Psoas muscle (tissue), 8 donors: Measurements from ENCODE around the gene TRAPPC6A. TPM values are rescaled to one million over a fixed set of nuclear protein-coding genes. Genes with fewer than 3 reads are reported as not detected.

Experiments
- ATAC-seq, 4 donors: fragments of 200-7000 bp; cut with Tn5 transposase; one replicate each; pipeline ENCODE4 v1.9.1; 2020; ENCODE audit warnings: moderate library complexity in 3 of 4, mild to moderate bottlenecking in 2 of 4
- DNase-seq, 2 donors: peaks; one replicate each; pipeline ENCODE4 v3.0.0-alpha.2; 2020
- H3K27ac ChIP-seq: fragments of 200-600 bp; one replicate; pipeline ENCODE4 v1.8.0; 2022
- H3K27me3 ChIP-seq, 3 donors: fragments of 200-600 bp in 1 of 3; one replicate each; pipeline versions ENCODE4 v1.6.1 to v1.8.0; 2013 to 2022; ENCODE audit warnings: low read length in 2 of 3, mild to moderate bottlenecking in 2 of 3, moderate library complexity in 1 of 3; ENCODE audit not compliant: insufficient read depth in 3 of 3
- H3K36me3 ChIP-seq, 2 donors: fragments of 200-600 bp in 1 of 2; one replicate each; pipeline versions ENCODE4 v1.6.1 to v1.8.0; 2013 to 2022; ENCODE audit warnings: low read depth in 1 of 2, mild to moderate bottlenecking in 1 of 2, moderate library complexity in 1 of 2; ENCODE audit not compliant: insufficient read depth in 1 of 2
- H3K4me1 ChIP-seq: fragments of 200-600 bp; one replicate; pipeline ENCODE4 v1.8.0; 2022
- H3K4me3 ChIP-seq: fragments of 200-600 bp; one replicate; pipeline ENCODE4 v1.8.0; 2022; ENCODE audit warnings: mild to moderate bottlenecking
- H3K9me3 ChIP-seq: fragments of 200-600 bp; one replicate; pipeline ENCODE4 v1.8.0; 2022
- CTCF ChIP-seq: fragments of 200-600 bp; IDR thresholded peaks from one replicate; pipeline ENCODE4 v1.8.0; 2022; ENCODE audit warnings: antibody characterized with exemption
- WGBS, 3 donors: extraction: QIAGEN DNeasy Blood & Tissue Kit; methylation state at CpG; one replicate each; pipeline versions ENCODE4 v1.1.6 to v1.1.7; 2013; 5-methylcytosine and 5-hydroxymethylcytosine counted together
- intact Hi-C, 2 donors: fragments of 100-400 bp; cut with DNase I; formaldehyde crosslinking; loops; one replicate each; pipeline versions ENCODE4 v1.11.0 to v1.14.2; 2022
- polyA plus RNA-seq, 3 donors: library from polyadenylated mRNA; stranded (reverse); fragments of 200-250 nt; gene quantifications; one replicate each; pipeline ENCODE4 v1.2.3, GENCODE V29; 2013
- total RNA-seq, 4 donors: library from RNA; stranded (reverse); fragmentation: NEBNext Ultra II Directional in 2 of 4; extraction: Animal tissue kit (Norgen Biotek cat#: 25700) in 2 of 4; gene quantifications; one replicate each; pipeline versions ENCODE4 v1.2.1 to v1.2.4, GENCODE V29; 2021 to 2023
- donor health status: healthy with polysubstance abuse.
- donor health status: DM: no; HTN: no; CAD: no; lungs with moderate emphysema.
- donor health status: Bipolar disorder and iron deficiency.
- donor health status: healthy.
- donor health status: DM: yes; HTN: yes; CAD: no.
- donor health status: DM: no; HTN: no; CAD: no.
- donor health status: DM: no; HTN: no; CAD: no.
- donor health status: DM: yes; HTN: yes; CAD: no.

The TRAPPC6A gene
- total and polyA plus RNA-seq, 7 donors, result 10.8 to 42.2 (median 14.5) TPM

GRCh38 chr19:45139286-45140143, 38.5 kb downstream of the TRAPPC6A start:
- no peaks in the 10 kb centered on the region for H3K9me3 ChIP-seq
- TF ChIP-seq CTCF, result no peak
- H3K4me3 ChIP-seq, result no peak overlapping the region
- H3K36me3 ChIP-seq, result peaks cover 3 to 41% of the 10 kb centered on the region in 2 donors
- 95 to 97% (median 95%) methylated on average over 24 of the region's 24 CpGs for WGBS, 3 donors
- no peaks in the 10 kb centered on the region for H3K27me3 ChIP-seq
- intact Hi-C loops, result no loop called here
- no peak for ATAC-seq
- DNase-seq, result no peak
- H3K4me1 ChIP-seq, result peaks cover 4% of the 10 kb centered on the region
- H3K27ac ChIP-seq, result no peak overlapping the region

- H3K36me3 ChIP-seq, result peaks cover 3 to 31% of the 10 kb centered on the region in 2 donors
- no peak overlapping the region for H3K4me3 ChIP-seq
- H3K27ac ChIP-seq, result no peak overlapping the region
- ATAC-seq (no peak), DNase-seq (no peak)
- H3K27me3 ChIP-seq, result no peaks in the 10 kb centered on the region
- TF ChIP-seq CTCF, result no peak
- 74 to 76% (median 75%) methylated on average over 9 to 11 of the region's 11 CpGs for WGBS, 3 donors
- H3K4me1 ChIP-seq, result peaks cover 4% of the 10 kb centered on the region
- H3K9me3 ChIP-seq, result no peaks in the 10 kb centered on the region
- intact Hi-C loops, result no loop called here
Observed at GRCh38 chr19:45138303-45138751, 39.7 kb downstream of the TRAPPC6A start.

GRCh38 chr19:45137179-45137761, 40.8 kb downstream of the TRAPPC6A start:
- no peak for TF ChIP-seq CTCF
- ATAC-seq (peak in 1 of 4 donors; percentile 47), DNase-seq (no peak)
- H3K4me1 ChIP-seq, result peaks cover 4% of the 10 kb centered on the region
- no peak overlapping the region for H3K4me3 ChIP-seq
- H3K9me3 ChIP-seq, result no peaks in the 10 kb centered on the region
- H3K27me3 ChIP-seq, result no peaks in the 10 kb centered on the region
- peak overlapping the region; percentile 30 for H3K27ac ChIP-seq
- WGBS, 3 donors, result 49 to 61% (median 61%) methylated on average over 17 of the region's 17 CpGs
- intact Hi-C loops, result no loop called here
- peaks cover 3 to 20% of the 10 kb centered on the region in 2 donors for H3K36me3 ChIP-seq

- DNase-seq, result no peak
- H3K4me1 ChIP-seq, result peaks cover 4% of the 10 kb centered on the region
- 57 to 63% (median 59%) methylated on average over 11 to 12 of the region's 12 CpGs for WGBS, 3 donors
- no peak for ATAC-seq
- no peaks in the 10 kb centered on the region for H3K27me3 ChIP-seq
- H3K27ac ChIP-seq, result peak overlapping the region; percentile 30
- no peak overlapping the region for H3K4me3 ChIP-seq
- no peak for TF ChIP-seq CTCF
- no peaks in the 10 kb centered on the region for H3K9me3 ChIP-seq
- peaks cover 0 to 14% of the 10 kb centered on the region in 2 donors for H3K36me3 ChIP-seq
- intact Hi-C loops, result no loop called here
Observed at GRCh38 chr19:45136507-45137178, 41.4 kb downstream of the TRAPPC6A start.
